Mucosa of rectum (tissue), 2 donors: ENCODE measurements around the gene SBF2.

Experiments
- H3K27ac ChIP-seq, 2 donors: one replicate each; pipeline ENCODE4 v1.7.0; 2013; ENCODE audit warnings: inconsistent platforms in 2 of 2, low read depth in 2 of 2, low read length in 2 of 2
- H3K27me3 ChIP-seq, 2 donors: one replicate each; pipeline ENCODE4 v1.7.0; 2013; ENCODE audit warnings: low read length in 2 of 2; ENCODE audit not compliant: control insufficient read depth in 2 of 2, insufficient read depth in 2 of 2
- H3K36me3 ChIP-seq, 2 donors: one replicate each; pipeline ENCODE4 v1.7.0; 2013; ENCODE audit warnings: low read length in 2 of 2; ENCODE audit not compliant: control insufficient read depth in 2 of 2, insufficient read depth in 2 of 2
- H3K4me1 ChIP-seq, 2 donors: one replicate each; pipeline ENCODE4 v1.7.0; 2013; ENCODE audit warnings: low read length in 2 of 2, mild to moderate bottlenecking in 1 of 2; ENCODE audit not compliant: control insufficient read depth in 2 of 2, insufficient read depth in 2 of 2
- H3K4me3 ChIP-seq, 2 donors: one replicate each; pipeline ENCODE4 v1.7.0; 2013; ENCODE audit warnings: low read length in 2 of 2
- H3K9ac ChIP-seq, 2 donors: one replicate each; pipeline ENCODE4 v1.7.0; 2013; ENCODE audit warnings: low read length in 2 of 2, low read depth in 1 of 2, mild to moderate bottlenecking in 1 of 2
- H3K9me3 ChIP-seq, 2 donors: one replicate each; pipeline ENCODE4 v1.7.0; 2013; ENCODE audit warnings: low read length in 2 of 2; ENCODE audit not compliant: control insufficient read depth in 2 of 2
- donor health status: healthy.
- donor health status: Normal muscosa, but diverticular disease.

Gene SBF2

DNA sequence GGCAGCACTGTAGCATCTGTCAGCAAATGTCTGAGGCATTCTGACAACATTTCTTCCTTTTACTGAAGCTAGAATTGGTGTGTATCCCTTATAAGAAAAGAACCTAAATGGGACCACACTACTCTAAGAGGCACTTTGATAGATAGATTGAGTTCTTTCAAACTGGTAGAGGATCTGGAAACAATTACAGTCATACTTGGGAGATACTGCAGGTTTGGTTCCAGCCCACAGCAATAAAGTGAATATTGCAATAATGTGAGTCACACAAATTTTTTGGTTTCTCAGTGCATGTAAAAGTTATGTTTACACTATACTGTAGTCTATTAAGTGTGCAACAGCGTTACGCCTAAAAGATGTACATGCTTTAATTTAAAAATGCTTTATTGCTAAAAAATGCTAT lies 96.9 kb downstream of the SBF2 start:
- H3K9ac ChIP-seq: no peak overlapping the region
- no peaks in the 10 kb centered on the region for H3K27me3 ChIP-seq
- H3K36me3 ChIP-seq: peaks cover 0 to 2% of the 10 kb centered on the region in 2 donors
- H3K4me1 ChIP-seq: no peaks in the 10 kb centered on the region
- no peaks in the 10 kb centered on the region for H3K9me3 ChIP-seq
- no peak overlapping the region for H3K4me3 ChIP-seq
- no peak overlapping the region for H3K27ac ChIP-seq

DNA sequence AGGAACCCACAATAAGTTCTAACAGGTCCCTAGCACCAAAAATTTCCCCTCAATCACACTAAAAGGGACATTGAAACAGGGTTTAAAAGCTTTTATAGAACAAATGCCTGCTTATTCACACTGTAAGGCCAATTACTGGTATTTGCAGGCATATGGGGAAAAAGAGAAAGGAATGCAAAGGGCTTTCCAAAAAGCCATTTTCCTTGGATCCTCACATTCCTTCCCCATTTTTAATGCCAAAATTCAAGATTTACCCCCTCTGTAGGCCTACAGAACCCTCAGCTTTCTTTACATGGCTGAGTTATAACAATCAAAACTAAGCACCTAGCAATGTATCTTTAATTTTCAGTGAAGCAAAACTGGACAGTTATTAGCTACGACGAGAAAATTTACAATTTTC lies 102.0 kb downstream of the SBF2 start:
- H3K4me1 ChIP-seq: no peaks in the 10 kb centered on the region
- no peak overlapping the region for H3K9ac ChIP-seq
- H3K4me3 ChIP-seq: no peak overlapping the region
- H3K36me3 ChIP-seq: peaks cover 0 to 2% of the 10 kb centered on the region in 2 donors
- no peaks in the 10 kb centered on the region for H3K27me3 ChIP-seq
- H3K9me3 ChIP-seq: no peaks in the 10 kb centered on the region
- no peak overlapping the region for H3K27ac ChIP-seq

DNA sequence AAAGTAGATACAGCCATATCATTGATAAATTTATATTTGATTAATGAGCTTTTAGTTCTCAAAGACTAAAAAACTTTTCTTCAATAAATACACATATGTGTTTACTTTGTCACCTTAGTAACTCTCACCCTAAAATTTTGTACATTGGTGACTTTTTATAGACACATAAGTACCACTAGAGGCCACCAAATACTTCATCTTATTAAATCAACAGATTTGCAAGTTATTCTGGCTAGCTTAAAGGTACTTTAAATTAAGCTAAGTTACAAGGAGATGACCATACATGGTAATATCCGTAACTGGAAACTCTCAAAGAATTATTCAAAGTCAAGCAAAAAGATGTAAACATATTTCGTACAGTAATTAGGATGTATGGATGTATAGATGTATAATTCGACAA lies 112.2 kb downstream of the SBF2 start:
- Histone ChIP-seq H3K27me3 (no peaks in the 10 kb centered on the region), H3K9ac (no peak overlapping the region), H3K4me3 (no peak overlapping the region), H3K9me3 (no peaks in the 10 kb centered on the region), H3K4me1 (no peaks in the 10 kb centered on the region), H3K27ac (no peak overlapping the region), H3K36me3 (no peaks in the 10 kb centered on the region)

DNA sequence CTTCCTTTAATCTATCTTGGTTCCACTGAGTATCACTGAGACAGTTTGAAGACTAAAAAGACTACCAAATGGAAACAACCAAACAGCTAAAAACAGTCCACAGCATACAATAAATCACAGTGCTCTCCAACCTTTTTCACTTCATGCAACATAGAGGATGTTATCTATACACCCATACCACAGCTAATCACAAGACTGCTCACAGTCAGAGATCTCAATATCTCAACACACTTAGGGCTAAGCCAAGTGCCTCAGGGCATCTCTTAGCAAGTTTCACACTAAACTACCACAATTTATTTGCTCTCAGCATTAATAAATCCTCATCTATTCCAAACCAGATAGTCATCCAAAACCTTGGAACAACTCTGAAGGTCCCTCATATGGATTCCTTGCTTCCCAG lies 129.4 kb downstream of the SBF2 start:
- Histone ChIP-seq H3K36me3 (no peaks in the 10 kb centered on the region), H3K4me3 (no peak overlapping the region), H3K27me3 (no peaks in the 10 kb centered on the region), H3K4me1 (no peaks in the 10 kb centered on the region), H3K9ac (no peak overlapping the region), H3K9me3 (no peaks in the 10 kb centered on the region), H3K27ac (no peak overlapping the region)

DNA sequence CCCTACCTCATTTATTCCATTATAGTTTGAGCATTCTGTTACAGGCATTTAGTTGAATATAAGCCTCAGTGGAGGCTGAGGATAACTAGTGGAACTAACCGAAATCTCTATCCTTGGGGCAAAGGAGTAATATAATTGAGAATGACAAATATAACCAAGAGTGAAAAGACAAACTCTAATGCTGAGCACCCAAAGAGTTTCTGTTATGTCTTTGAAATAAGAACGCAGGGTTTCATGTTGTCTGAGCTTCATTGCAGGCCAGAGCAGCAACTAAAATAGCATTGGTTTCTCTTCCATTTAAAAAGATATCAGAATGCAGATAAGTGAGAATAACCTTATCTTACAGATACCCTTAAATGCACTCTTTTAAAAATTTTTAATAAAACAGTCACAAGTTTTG lies 131.8 kb downstream of the SBF2 start:
- Histone ChIP-seq H3K9me3 (no peaks in the 10 kb centered on the region), H3K4me1 (no peaks in the 10 kb centered on the region), H3K9ac (no peak overlapping the region), H3K27me3 (no peaks in the 10 kb centered on the region), H3K27ac (no peak overlapping the region), H3K36me3 (no peaks in the 10 kb centered on the region), H3K4me3 (no peak overlapping the region)

DNA sequence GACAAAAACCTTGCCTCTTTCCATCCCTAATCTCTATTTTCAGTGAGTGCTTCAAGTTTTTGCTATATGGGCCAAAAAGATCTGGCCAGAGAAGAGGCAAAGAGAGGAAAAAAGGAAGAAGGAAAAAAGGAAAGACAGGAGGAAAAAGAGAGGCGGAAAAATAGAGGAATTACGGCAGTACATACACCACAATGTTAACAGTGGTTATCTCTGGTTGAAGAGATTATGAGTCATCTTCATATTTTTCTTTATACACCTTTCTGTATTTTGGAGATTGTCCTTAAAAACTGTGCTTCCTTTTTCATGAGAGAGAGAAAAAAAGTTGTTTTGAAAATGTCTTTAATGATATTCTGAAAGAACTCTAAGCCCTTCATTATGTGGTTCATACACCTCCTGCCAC lies 133.7 kb downstream of the SBF2 start:
- H3K4me1 ChIP-seq: no peaks in the 10 kb centered on the region
- no peaks in the 10 kb centered on the region for H3K9me3 ChIP-seq
- H3K9ac ChIP-seq: no peak overlapping the region
- no peaks in the 10 kb centered on the region for H3K27me3 ChIP-seq
- H3K4me3 ChIP-seq: no peak overlapping the region
- no peaks in the 10 kb centered on the region for H3K36me3 ChIP-seq
- no peak overlapping the region for H3K27ac ChIP-seq

DNA sequence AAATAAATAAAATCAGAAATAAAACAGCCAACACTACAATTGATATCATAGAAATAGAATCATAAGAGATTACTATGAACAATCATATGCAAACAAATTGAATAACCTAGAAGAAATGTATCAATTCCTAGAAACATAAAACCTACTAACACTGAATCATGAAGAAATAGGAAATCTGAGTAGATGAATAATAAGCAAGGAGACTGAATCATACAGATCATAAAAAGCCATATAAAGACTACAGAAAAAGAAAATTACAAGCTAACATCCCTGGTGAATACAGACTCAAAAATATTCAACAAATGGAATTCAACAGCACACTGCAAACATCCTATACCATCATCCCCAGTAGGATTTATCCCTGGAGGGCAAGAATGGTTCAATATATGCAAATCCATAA lies 135.6 kb downstream of the SBF2 start:
- no peak overlapping the region for H3K27ac ChIP-seq
- no peak overlapping the region for H3K4me3 ChIP-seq

DNA sequence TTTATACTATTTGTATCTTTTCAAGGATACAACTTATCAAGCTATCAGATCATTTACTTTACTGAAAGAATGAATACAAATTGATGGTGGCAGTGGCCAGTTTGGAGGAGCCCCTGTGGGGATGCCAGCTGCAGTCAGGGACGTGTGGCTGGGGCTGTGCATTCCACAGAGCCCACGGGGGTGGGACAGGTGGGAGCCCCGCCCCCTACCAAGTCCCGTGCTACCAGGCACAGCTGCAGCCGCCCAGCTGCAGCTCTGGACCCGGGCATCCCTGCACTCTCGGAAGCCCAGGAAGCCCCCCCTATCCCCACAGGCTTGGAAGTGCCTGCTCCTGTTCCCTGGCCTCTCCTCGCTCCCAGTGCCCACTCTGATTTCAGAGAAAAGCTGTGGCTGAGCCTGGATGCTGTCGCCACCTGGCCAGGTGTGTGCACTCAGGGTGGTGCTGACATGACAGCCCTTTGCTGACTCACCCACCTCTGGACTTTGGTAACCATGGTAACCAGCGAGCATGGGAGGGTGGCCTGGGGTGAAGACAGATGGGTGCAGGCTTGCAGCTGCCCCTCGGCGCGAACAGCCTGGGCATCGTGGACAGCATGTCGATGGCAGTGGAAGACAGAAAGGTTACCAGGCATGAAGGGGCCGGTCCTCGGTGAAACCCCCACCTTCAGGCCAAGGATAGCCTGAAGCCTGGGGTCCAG lies 138.1 kb downstream of the SBF2 start:
- no peak overlapping the region for H3K27ac ChIP-seq
- no peaks in the 10 kb centered on the region for H3K9me3 ChIP-seq
- no peak overlapping the region for H3K4me3 ChIP-seq
- H3K4me1 ChIP-seq: no peaks in the 10 kb centered on the region
- H3K27me3 ChIP-seq: no peaks in the 10 kb centered on the region
- no peak overlapping the region for H3K9ac ChIP-seq
- H3K36me3 ChIP-seq: no peaks in the 10 kb centered on the region

More for the DNA sequence above, 135.6 kb downstream of the SBF2 start:
- Histone ChIP-seq H3K9me3 (no peaks in the 10 kb centered on the region), H3K9ac (no peak overlapping the region), H3K27me3 (no peaks in the 10 kb centered on the region), H3K4me1 (no peaks in the 10 kb centered on the region), H3K36me3 (no peaks in the 10 kb centered on the region)

DNA sequence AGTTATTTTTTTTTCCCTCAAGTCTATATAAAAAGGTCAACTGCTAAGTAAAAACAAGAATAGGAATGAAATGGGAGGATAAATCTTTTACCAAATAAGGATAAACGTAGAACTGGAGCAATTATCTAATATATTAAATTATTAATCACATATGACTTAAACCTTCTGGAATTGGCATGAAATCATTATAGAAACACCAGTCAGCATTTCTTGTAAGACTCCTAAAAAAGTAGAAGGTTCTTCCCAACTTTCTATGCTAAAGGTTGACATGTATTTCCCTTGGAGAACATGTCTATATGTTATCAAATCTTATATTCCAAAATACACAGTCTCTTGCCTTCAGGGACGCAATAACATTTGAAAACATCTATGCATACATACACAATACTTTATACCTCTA lies 143.2 kb downstream of the SBF2 start:
- Histone ChIP-seq H3K4me3 (no peak overlapping the region), H3K9ac (no peak overlapping the region), H3K27me3 (no peaks in the 10 kb centered on the region), H3K9me3 (no peaks in the 10 kb centered on the region), H3K4me1 (no peaks in the 10 kb centered on the region), H3K27ac (no peak overlapping the region), H3K36me3 (no peaks in the 10 kb centered on the region)

DNA sequence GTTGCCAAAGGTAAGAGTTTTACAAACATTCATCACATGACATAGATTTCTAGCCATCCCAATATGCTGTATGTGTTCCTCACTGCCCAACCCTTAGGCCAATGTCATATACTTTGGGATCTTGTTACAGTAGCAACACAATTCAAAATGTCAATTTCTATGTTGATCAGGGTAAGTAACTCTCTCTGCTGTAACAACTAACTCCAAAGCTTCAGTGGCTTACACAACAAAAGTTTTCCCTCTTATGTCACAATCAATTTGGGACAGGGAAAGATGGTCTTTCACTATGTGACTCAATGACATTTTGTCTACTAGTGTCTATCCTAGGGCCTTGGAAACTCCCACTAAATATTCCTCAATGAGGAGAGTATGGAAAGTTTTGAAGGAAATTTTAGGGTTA lies 144.5 kb downstream of the SBF2 start:
- Histone ChIP-seq H3K9ac (no peak overlapping the region), H3K27me3 (no peaks in the 10 kb centered on the region), H3K27ac (no peak overlapping the region), H3K36me3 (no peaks in the 10 kb centered on the region), H3K4me1 (no peaks in the 10 kb centered on the region), H3K9me3 (no peaks in the 10 kb centered on the region), H3K4me3 (no peak overlapping the region)

DNA sequence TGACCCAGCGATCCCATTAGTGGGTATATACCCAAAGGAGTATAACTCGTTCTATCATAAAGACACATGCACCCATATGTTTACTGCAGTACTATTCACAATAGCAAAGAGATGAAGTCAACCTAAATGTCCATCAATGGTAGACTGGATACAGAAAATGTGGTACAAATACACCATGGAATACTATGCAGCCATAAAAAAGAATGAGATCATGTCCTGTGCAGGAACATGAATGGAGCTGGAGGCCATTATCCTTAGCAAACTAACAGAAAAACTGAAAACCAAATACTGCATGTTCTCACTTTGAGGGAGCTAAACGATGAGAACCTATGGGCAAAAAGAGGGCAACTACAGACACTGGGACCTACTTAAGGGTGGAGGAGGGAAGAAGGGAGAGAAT lies 146.8 kb downstream of the SBF2 start:
- no peaks in the 10 kb centered on the region for H3K9me3 ChIP-seq
- H3K4me3 ChIP-seq: no peak overlapping the region
- no peaks in the 10 kb centered on the region for H3K4me1 ChIP-seq
- H3K27ac ChIP-seq: no peak overlapping the region
- no peaks in the 10 kb centered on the region for H3K27me3 ChIP-seq
- H3K36me3 ChIP-seq: no peaks in the 10 kb centered on the region
- no peak overlapping the region for H3K9ac ChIP-seq
